GM12874 (cell line): ENCODE results near the gene C1orf21.

Source experiments
- CTCF ChIP-seq: IDR thresholded peaks from 2 replicates; pipeline ENCODE4 v1.5.1; 2011; ENCODE audit warnings: low read depth, mild to moderate bottlenecking, control low read depth, low read length, moderate library complexity; ENCODE audit not compliant: insufficient read depth

The C1orf21 gene

GRCh38 chr1:184624626-184625025, 237.8 kb downstream of the C1orf21 start:
- no peak for TF ChIP-seq CTCF

- no peak for TF ChIP-seq CTCF
These were observed 238.4 kb downstream of the C1orf21 start for GRCh38 chr1:184625271-184625670.

- TF ChIP-seq CTCF, result no peak
These were observed 239.5 kb downstream of the C1orf21 start for GRCh38 chr1:184626076-184627006.

GRCh38 chr1:184627007-184627341, 240.1 kb downstream of the C1orf21 start:
- no peak for TF ChIP-seq CTCF

- no peak for TF ChIP-seq CTCF
These were observed 242.4 kb downstream of the C1orf21 start for GRCh38 chr1:184629266-184629665.

GRCh38 chr1:184630679-184631060, 243.8 kb downstream of the C1orf21 start:
- TF ChIP-seq CTCF, result no peak

GRCh38 chr1:184632415-184633175, 245.8 kb downstream of the C1orf21 start:
- no peak for TF ChIP-seq CTCF
